ENCODE data around the gene ROBO1. TPM values are rescaled to one million over a fixed set of nuclear protein-coding genes. Genes with fewer than 3 reads are reported as not detected.

The ROBO1 gene
- total RNA-seq, 2 donors from 2014 or later, result 7.6 to 19.7 TPM

DNA sequence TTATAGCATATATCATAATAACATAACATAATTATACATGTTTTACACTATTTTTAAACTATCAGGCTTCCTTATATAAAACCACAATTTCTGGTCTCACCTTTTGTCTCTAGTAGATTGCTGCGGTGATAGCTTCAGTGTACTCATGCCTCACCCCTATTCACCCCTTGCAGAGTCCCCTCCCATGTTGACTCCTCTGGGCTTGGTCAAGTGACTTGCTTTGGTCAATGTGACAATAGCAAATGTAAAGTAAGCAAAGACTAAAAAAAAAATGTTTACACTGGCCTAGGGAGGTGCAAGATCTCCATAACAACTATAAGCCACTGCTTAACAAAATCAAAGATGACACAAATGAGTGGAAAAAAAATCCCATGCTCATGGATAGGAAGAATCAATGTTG, 537.5 kb downstream of the ROBO1 start:
- H3K27ac ChIP-seq, result no peak overlapping the region
- TF ChIP-seq, protein P1, sequence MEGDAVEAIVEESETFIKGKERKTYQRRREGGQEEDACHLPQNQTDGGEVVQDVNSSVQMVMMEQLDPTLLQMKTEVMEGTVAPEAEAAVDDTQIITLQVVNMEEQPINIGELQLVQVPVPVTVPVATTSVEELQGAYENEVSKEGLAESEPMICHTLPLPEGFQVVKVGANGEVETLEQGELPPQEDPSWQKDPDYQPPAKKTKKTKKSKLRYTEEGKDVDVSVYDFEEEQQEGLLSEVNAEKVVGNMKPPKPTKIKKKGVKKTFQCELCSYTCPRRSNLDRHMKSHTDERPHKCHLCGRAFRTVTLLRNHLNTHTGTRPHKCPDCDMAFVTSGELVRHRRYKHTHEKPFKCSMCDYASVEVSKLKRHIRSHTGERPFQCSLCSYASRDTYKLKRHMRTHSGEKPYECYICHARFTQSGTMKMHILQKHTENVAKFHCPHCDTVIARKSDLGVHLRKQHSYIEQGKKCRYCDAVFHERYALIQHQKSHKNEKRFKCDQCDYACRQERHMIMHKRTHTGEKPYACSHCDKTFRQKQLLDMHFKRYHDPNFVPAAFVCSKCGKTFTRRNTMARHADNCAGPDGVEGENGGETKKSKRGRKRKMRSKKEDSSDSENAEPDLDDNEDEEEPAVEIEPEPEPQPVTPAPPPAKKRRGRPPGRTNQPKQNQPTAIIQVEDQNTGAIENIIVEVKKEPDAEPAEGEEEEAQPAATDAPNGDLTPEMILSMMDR (IDR thresholded peaks at IDR 0.05), result no peak

DNA sequence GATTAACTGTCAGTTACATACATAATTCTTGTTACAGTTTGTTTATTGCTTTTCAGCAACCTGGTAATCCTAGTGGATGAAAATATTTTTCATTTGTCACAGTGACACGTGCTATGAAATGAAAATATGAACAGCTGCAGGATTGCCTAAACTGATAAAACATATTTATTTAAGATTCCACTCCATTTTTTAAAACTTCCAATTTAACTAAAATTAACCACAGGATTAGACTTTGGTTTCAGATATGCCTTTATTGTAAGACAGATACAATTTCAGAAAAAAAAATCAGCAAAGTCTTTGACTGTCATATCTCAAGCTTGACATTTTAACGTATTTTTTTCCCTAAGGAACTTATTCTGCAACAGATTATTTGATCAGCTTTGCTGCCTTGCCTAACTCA, 550.7 kb downstream of the ROBO1 start:
- no peak overlapping the region for H3K4me3 ChIP-seq
- TF ChIP-seq, protein P1 (IDR thresholded peaks at IDR 0.05), result no peak
- no peaks in the 10 kb centered on the region for H3K36me3 ChIP-seq
- no peaks in the 10 kb centered on the region for H3K4me1 ChIP-seq
- DNase-seq (ENCODE audit: low spot score), result no peak
- no peak overlapping the region for H3K27ac ChIP-seq
- H3K9me3 ChIP-seq, result no peaks in the 10 kb centered on the region
- H3K27me3 ChIP-seq, result no peaks in the 10 kb centered on the region

More for the DNA sequence above, 537.5 kb downstream of the ROBO1 start:
- Histone ChIP-seq H3K4me3 (no peak overlapping the region), H3K36me3 (no peaks in the 10 kb centered on the region), H3K4me1 (no peaks in the 10 kb centered on the region), H3K9me3 (no peaks in the 10 kb centered on the region), H3K27me3 (no peaks in the 10 kb centered on the region)
- DNase-seq (ENCODE audit: low spot score), result no peak

DNA sequence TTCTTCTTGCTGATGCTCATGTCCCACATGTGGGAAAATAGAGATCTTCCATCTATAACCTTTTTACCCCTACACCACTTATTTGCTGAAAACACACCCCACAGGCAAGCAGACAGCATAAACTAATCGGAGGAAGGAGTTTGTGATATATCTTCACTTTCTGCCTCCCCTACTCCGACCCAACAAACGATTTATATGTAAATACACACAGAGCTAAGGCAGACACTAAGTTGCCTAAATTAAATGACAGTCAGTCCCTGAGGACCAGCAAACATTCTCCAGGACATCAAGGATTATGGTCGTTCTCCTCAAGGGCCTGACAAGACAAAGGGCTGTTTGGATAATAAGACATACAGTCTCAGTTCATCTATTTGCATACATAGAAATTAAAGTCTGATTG, 552.5 kb downstream of the ROBO1 start:
- DNase-seq (ENCODE audit: low spot score), result no peak
- TF ChIP-seq, protein P1 (IDR thresholded peaks at IDR 0.05), result no peak
- no peak overlapping the region for H3K4me3 ChIP-seq
- H3K4me1 ChIP-seq, result no peaks in the 10 kb centered on the region
- H3K9me3 ChIP-seq, result no peaks in the 10 kb centered on the region
- H3K36me3 ChIP-seq, result no peaks in the 10 kb centered on the region
- no peaks in the 10 kb centered on the region for H3K27me3 ChIP-seq
- no peak overlapping the region for H3K27ac ChIP-seq

DNA sequence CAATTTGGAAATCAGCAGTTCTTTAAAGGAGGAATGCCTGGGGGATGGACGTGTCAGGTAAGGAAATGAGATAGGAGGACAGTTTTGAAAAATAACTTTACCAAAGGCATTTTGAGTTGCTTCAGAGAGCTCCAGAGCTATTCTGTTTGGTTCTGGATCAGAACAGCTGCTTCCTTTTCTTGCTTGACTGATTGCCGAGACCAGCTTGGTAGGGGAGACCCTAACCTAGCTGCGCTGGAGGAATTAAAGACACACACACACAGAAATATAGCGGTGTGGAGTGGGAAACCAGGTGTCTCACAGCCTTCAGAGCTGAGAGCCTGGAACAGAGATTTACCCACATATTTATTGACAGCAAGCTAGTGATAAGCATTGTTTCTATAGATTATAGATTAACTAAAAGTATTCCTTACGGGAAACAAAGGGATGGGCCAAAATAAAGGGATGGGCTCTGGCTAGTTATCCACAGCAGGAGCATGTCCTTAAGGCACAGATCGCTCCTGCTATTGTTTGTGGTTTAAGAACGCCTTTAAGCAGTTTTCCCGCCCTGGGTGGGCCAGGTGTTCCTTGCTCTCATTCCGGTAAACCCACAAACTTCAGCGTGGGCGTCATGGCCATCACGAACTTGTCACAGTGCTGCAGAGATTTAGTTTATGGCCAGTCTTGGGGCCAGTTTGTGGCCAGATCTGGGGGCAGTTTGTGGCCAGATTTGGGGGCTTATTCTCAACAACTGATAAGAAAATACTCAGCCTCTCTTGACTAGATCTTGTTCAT, 556.0 kb downstream of the ROBO1 start:
- Histone ChIP-seq H3K4me3 (no peak overlapping the region), H3K27me3 (no peaks in the 10 kb centered on the region), H3K36me3 (no peaks in the 10 kb centered on the region), H3K4me1 (no peaks in the 10 kb centered on the region), H3K9me3 (no peaks in the 10 kb centered on the region), H3K27ac (no peak overlapping the region)
- DNase-seq (ENCODE audit: low spot score), result no peak
- TF ChIP-seq, protein P1 (IDR thresholded peaks at IDR 0.05), result no peak

DNA sequence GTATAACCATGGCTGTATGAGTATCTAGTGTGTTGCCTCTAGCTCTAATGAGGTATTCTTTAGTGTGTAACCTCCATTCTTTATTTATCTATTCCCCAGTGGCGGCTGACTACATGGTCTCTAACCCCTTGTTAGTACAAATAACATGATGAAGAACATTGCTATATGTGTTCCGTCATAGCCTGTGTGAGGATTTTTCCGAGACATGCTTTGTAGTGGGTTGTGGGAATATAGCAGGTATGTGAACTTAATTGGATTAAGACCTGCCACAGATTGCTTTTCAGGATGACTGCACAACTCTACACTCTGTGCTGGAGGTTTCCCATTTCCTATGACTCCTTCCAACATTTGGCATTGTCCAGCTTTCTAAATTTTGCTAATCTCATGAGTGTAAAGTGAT, 563.4 kb downstream of the ROBO1 start:
- TF ChIP-seq, protein P1 (IDR thresholded peaks at IDR 0.05), result no peak
- no peak for DNase-seq (ENCODE audit: low spot score)
- H3K4me3 ChIP-seq, result no peak overlapping the region
- H3K36me3 ChIP-seq, result no peaks in the 10 kb centered on the region
- no peaks in the 10 kb centered on the region for H3K9me3 ChIP-seq
- H3K27me3 ChIP-seq, result no peaks in the 10 kb centered on the region
- no peak overlapping the region for H3K27ac ChIP-seq
- no peaks in the 10 kb centered on the region for H3K4me1 ChIP-seq

DNA sequence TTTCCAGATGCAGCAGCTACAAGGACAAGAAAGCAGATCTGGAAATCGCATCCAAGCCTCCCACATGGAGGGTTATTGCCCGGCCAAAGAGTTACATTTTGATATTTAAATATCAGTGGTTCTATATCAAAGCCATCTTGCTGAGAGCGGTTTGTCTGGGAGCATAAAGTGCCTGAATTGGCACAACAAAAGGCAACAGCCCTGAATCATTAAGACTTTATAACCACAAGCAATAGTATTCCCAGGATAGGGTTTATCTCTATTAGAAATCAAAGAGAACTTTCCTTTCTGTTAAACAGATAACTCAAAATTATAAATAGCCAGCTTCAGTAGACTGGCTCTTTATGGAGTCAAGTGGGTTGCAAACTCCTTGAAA, 564.7 kb downstream of the ROBO1 start:
- TF ChIP-seq, protein P1 (IDR thresholded peaks at IDR 0.05), result no peak
- no peak for DNase-seq (ENCODE audit: low spot score)
- no peaks in the 10 kb centered on the region for H3K4me1 ChIP-seq

More for the DNA sequence above, 564.7 kb downstream of the ROBO1 start:
- Histone ChIP-seq H3K27ac (no peak overlapping the region), H3K4me3 (no peak overlapping the region), H3K27me3 (no peaks in the 10 kb centered on the region), H3K36me3 (no peaks in the 10 kb centered on the region), H3K9me3 (no peaks in the 10 kb centered on the region)

Data from right atrium auricular region (tissue), 2 donors.